ENCODE results near the gene CD38.

- TF ChIP-seq EZH2phosphoT487 (IDR thresholded peaks at IDR 0.05) (no peak), EZH2 (IDR thresholded peaks at IDR 0.05) (no peak), CTCF (IDR thresholded peaks at IDR 0.05) (no peak)
Measured at GRCh38 chr4:15758294-15758693, 19.8 kb upstream of the CD38 start.

Data from neural progenitor cell (in vitro differentiated cells).